ENCODE results near the gene IL1R2.

The IL1R2 gene

DNA sequence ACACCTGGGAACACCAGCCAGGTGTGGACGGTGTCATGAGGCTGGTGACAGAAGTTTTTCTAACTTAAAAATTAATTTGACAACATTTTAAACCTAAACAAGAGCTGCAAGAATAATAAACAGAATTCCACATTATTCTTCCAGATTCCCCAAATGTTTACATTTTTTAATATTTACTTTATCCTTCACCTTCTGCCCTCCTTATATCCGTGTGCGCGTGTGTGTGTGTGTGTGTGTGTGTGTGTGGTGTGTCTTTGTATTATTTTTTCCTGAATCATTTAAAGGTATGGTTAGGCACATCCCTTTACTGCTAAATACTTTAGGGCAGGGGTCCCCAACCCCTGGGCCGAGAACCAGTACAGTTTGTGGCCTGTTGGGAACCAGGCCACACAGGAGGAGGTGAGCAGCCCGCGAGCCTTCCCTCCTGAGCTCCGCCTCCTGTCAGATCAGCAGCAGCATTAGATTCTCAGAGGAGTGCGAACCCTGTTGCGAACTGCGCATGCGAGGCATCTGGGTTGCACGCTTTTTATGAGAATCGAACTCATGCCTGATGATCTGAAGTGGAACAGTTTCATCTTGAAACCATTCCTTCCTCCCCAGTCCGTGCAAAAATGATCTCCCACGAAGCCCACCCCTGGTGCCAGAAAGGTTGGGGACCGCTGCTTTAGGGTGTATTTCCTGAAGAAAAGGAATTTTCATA, 16.4 kb upstream of the IL1R2 start:
- no peak for DNase-seq (ENCODE audit: extremely low read depth, low read depth)
- TF ChIP-seq CTCF (IDR thresholded peaks at IDR 0.05; ENCODE audit: low read depth, low read length) = no peak

DNA sequence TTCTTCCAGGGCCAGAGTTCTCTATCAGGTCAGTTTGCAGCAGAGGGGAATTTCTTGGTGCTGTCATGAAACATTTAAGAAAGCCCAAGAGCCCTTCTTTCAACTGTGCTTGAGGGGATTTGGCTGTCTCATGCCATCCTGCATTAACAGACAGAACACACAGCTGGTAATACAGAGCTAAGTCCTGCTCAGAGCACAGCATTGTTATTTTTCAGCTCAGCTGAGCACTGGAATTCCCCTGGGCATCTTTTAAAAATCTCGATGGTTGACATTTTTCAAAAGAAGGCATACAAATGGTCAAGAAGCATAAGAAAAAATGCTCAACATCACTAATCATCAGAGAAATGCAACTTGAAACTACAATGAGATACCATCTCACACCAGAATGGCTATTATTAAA, 14.9 kb upstream of the IL1R2 start:
- TF ChIP-seq CTCF (IDR thresholded peaks at IDR 0.05; ENCODE audit: low read depth, low read length) = no peak
- DNase-seq (ENCODE audit: extremely low read depth, low read depth) = no peak

DNA sequence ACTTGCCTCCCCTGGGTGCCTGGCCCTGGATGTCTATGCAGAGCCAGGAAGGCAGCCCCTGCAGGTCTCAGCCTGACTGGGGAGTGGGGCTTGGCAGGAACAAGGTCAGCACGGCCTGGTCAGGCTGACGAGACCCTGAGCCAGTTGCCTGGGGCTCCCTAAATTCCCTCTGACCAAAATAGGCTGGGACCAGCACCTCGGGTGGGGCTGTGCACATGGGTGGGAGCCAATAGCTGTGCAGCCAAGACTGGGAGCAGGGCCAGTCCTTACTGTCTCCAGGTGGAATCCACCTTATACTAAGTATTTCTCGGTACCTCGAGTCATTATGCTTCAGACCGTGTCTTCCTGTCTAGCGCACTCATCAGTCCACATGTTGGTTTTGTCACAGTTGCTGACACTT, 11.4 kb upstream of the IL1R2 start:
- TF ChIP-seq CTCF (IDR thresholded peaks at IDR 0.05; ENCODE audit: low read depth, low read length) = no peak

GRCh38 chr2:101981066-101981465, 10.7 kb upstream of the IL1R2 start:
- DNase-seq (ENCODE audit: extremely low read depth, low read depth) = no peak
- no peak for TF ChIP-seq CTCF (IDR thresholded peaks at IDR 0.05; ENCODE audit: low read depth, low read length)

More for the DNA sequence above, 11.4 kb upstream of the IL1R2 start:
- no peak for DNase-seq (ENCODE audit: extremely low read depth, low read depth)

- no peak for DNase-seq (ENCODE audit: extremely low read depth, low read depth)
- no peak for TF ChIP-seq CTCF (IDR thresholded peaks at IDR 0.05; ENCODE audit: low read depth, low read length)
Measured at GRCh38 chr2:101981504-101981903, 10.3 kb upstream of the IL1R2 start.

- DNase-seq (ENCODE audit: extremely low read depth, low read depth) = no peak
Measured at GRCh38 chr2:101982495-101983029, 9.2 kb upstream of the IL1R2 start.

More at GRCh38 chr2:101982495-101983029, 9.2 kb upstream of the IL1R2 start:
- TF ChIP-seq CTCF (IDR thresholded peaks at IDR 0.05; ENCODE audit: low read depth, low read length) = no peak

All from AG09319 (cell line).